ENCODE measurements around the gene CFAP46. TPM values are rescaled to one million over a fixed set of nuclear protein-coding genes. Genes with fewer than 3 reads are reported as not detected.

The CFAP46 gene
- total and polyA plus RNA-seq, 12 donors: 0.36 to 1.9 (median 1.1) TPM

DNA sequence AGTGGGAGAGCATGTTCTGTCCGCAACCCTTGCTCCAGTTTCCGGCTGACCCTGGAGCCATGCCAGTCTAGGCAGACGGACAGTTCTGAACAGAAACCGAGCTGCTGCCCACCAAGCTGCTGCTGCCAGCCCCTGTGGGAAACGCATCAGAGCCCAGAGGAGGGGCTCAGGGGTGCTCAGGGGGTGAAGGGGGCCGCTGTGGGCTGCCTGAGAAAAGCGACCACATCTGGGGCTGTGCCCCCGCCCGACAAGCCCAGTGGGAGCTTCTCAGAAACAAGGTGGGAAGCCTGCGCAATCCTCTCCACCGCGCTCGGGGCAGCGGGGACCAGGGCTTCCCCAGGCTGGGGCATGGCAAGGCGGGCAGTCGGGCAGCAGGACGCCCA, 38.8 kb upstream of the CFAP46 start:
- H3K9me3 ChIP-seq: no peaks in the 10 kb centered on the region
- H3K4me3 ChIP-seq: no peak overlapping the region
- H3K36me3 ChIP-seq: no peaks in the 10 kb centered on the region
- intact Hi-C loops (cut with DNase I): no loop called here
- TF ChIP-seq, protein P1, sequence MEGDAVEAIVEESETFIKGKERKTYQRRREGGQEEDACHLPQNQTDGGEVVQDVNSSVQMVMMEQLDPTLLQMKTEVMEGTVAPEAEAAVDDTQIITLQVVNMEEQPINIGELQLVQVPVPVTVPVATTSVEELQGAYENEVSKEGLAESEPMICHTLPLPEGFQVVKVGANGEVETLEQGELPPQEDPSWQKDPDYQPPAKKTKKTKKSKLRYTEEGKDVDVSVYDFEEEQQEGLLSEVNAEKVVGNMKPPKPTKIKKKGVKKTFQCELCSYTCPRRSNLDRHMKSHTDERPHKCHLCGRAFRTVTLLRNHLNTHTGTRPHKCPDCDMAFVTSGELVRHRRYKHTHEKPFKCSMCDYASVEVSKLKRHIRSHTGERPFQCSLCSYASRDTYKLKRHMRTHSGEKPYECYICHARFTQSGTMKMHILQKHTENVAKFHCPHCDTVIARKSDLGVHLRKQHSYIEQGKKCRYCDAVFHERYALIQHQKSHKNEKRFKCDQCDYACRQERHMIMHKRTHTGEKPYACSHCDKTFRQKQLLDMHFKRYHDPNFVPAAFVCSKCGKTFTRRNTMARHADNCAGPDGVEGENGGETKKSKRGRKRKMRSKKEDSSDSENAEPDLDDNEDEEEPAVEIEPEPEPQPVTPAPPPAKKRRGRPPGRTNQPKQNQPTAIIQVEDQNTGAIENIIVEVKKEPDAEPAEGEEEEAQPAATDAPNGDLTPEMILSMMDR (IDR thresholded peaks at IDR 0.05): no peak
- peaks cover 0 to 46% (median 13%) of the 10 kb centered on the region in 7 donors for H3K27me3 ChIP-seq
- H3K27ac ChIP-seq: no peak overlapping the region
- 62 to 75% methylated on average over 17 of the region's 17 CpGs for WGBS, 2 donors
- peak in 1 of 8 donors; percentile 13 for ATAC-seq
- no peak for DNase-seq
- peaks cover 0 to 3% (median 0%) of the 10 kb centered on the region in 9 donors for H3K4me1 ChIP-seq

DNA sequence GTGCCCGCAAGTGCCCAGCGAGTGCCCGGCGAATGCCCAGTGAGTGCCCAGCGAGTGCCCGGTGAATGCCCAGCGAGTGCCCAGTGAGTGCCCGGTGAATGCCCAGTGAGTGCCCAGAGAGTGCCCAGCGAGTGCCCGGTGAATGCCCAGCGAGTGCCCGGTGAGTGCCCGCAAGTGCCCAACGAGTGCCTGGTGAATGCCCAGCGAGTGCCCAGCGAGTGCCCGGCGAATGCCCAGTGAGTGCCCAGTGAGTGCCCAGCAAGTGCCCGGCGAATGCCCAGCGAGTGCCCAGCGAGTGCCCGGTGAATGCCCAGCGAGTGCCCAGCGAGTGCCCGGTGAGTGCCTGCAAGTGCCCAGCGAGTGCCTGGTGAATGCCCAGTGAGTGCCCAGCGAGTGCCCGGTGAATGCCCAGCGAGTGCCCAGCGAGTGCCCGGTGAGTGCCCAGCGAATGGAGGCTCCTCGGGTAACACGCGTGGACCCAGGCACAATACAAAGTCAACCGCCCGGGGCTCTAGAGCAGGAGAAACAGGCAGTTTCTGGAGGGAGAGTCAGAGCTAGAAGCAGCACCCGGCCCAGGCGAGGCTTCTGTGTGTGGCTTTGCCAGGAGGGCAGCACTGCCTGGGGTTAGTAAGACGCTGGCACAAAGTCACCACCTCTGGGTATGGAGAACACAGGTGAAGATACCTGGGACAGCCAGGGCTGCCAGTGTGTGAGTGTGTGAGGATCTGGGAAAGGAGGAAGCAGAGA, 38.2 kb upstream of the CFAP46 start:
- Histone ChIP-seq H3K27me3 (peaks cover 0 to 49% (median 16%) of the 10 kb centered on the region in 7 donors), H3K36me3 (no peaks in the 10 kb centered on the region), H3K4me3 (no peak overlapping the region), H3K4me1 (peaks cover 0 to 3% (median 0%) of the 10 kb centered on the region in 9 donors), H3K27ac (no peak overlapping the region), H3K9me3 (no peaks in the 10 kb centered on the region)
- WGBS, 2 donors: 87 to 89% methylated on average over 39 to 41 of the region's 41 CpGs
- no peak for ATAC-seq
- no peak for DNase-seq
- intact Hi-C loops (cut with DNase I): no loop called here
- TF ChIP-seq, protein P1 (IDR thresholded peaks at IDR 0.05): no peak

DNA sequence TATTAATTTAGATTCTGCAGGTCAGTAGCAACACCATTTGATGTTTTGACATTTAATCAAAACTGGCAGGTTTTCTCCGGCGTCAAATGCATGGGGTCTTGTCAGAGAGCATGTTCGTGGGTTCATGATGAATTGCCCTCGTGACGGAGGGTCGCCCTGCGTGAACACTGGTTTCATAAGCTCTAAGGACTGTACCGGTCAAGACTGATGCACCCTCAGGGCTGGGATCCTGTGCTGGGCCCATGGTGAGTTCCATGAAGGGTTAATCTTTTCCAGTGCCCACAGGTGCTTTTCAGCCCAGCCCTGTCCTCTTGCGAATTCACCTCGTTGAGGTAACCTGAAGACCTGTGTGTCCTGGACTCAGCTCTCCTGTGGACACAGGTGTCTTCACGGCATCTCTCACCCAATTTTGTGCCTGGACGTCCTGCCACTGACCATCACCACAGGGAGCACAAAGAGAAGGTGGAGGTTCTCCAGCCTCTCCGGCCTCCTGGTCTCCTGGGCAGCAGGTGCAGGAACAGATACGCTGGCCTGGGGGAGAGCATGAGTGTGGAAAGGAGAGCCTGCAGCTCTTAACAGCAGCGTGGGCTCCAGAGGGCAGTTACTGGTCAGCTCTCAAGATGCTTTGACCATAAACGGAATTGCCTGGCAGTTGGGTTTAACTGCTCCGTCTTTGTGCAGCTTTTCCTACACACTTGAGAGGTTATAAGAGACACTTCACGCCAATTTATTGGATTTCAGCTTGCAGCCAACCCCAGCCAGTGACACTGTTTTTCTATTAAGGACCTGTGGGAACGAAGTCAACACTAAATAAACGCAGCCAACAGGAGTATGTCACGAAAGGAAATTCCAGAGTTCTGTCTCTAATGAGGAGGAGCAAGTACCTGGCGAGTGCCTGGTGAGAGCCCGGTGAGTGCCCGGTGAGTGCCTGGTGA, 37.4 kb upstream of the CFAP46 start:
- 70 to 74% methylated on average over 24 of the region's 24 CpGs for WGBS, 2 donors
- TF ChIP-seq, protein P1 (IDR thresholded peaks at IDR 0.05): no peak
- Histone ChIP-seq H3K4me3 (no peak overlapping the region), H3K9me3 (no peaks in the 10 kb centered on the region), H3K36me3 (no peaks in the 10 kb centered on the region), H3K27me3 (peaks cover 0 to 49% (median 18%) of the 10 kb centered on the region in 7 donors), H3K27ac (no peak overlapping the region), H3K4me1 (no peaks in the 10 kb centered on the region)
- intact Hi-C loops (cut with DNase I): no loop called here
- ATAC-seq (no peak), DNase-seq (no peak)

DNA sequence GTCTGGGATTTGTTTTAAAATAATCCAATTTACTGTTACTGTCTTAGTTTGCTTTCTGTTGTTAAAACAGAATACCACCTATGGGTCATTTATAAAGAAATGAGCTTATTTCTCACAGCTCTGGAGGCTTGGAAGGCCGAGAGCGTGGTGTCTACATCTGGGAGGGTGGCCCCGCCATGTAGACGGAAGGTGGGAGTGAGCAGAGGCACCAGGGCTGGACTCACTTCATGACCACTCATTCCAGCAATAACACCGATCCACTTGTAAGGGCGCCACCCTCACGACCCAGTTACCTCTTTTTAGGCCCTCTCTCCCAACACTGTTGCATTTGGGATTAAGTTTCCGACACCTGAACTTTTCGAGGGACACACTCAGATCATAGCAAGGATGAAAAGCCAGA, 36.2 kb upstream of the CFAP46 start:
- TF ChIP-seq, protein P1 (IDR thresholded peaks at IDR 0.05): no peak
- H3K9me3 ChIP-seq: no peaks in the 10 kb centered on the region
- WGBS, 2 donors: 84 to 85% methylated on average over 9 of the region's 9 CpGs
- no peak overlapping the region for H3K4me3 ChIP-seq
- intact Hi-C loops (cut with DNase I): no loop called here
- H3K27ac ChIP-seq: no peak overlapping the region
- DNase-seq: no peak
- no peak for ATAC-seq
- H3K27me3 ChIP-seq: peaks cover 0 to 55% (median 29%) of the 10 kb centered on the region in 7 donors
- no peaks in the 10 kb centered on the region for H3K4me1 ChIP-seq
- H3K36me3 ChIP-seq: no peaks in the 10 kb centered on the region
